Smooth muscle cell (in vitro differentiated cells): ENCODE measurements around the gene FGFBP2. TPM values are rescaled to one million over a fixed set of nuclear protein-coding genes. Genes with fewer than 3 reads are reported as not detected.
A peak's percentile ranks its signal among the peaks of the same experiment; 100 is the strongest.
"Not testable (repeated sequence)": the region's sequence is repeated elsewhere in the genome, so short reads cannot be mapped to it uniquely, and the experiment has no call there.

Source experiments
- DNase-seq: peaks from one replicate; lab custom pipeline; 2025; ENCODE audit not compliant: unreplicated experiment; lab: John Stamatoyannopoulos, UW
- H2AFZ ChIP-seq: fragments of 200-600 bp; sonication (generic); 2 replicates; pipeline ENCODE4 v1.6.0; 2016; ENCODE audit warnings: antibody characterized with exemption, low read depth, mild to moderate bottlenecking
- H3F3A ChIP-seq: fragments of 200-600 bp; sonication (generic); 2 replicates; pipeline ENCODE4 v1.6.0; 2017; ENCODE audit warnings: antibody characterized with exemption, low read depth
- H3K27ac ChIP-seq: fragments of 200-600 bp; sonication (generic); 2 replicates; pipeline ENCODE4 v1.5.1; 2016; ENCODE audit warnings: low read depth, mild to moderate bottlenecking
- H3K27me3 ChIP-seq: fragments of 200-600 bp; sonication (generic); 2 replicates; pipeline ENCODE4 v1.6.1; 2016; ENCODE audit warnings: low read depth, mild to moderate bottlenecking
- H3K36me3 ChIP-seq: fragments of 200-600 bp; sonication (generic); 2 replicates; pipeline ENCODE4 v1.5.1; 2016; ENCODE audit warnings: low read depth
- H3K4me1 ChIP-seq: fragments of 200-600 bp; sonication (generic); 2 replicates; pipeline ENCODE4 v1.5.1; 2016; ENCODE audit warnings: low read depth
- H3K4me2 ChIP-seq: fragments of 200-600 bp; sonication (generic); 2 replicates; pipeline ENCODE4 v1.6.0; 2016; ENCODE audit warnings: mild to moderate bottlenecking
- H3K4me3 ChIP-seq: fragments of 200-600 bp; sonication (generic); 2 replicates; pipeline ENCODE4 v1.5.1; 2016; ENCODE audit warnings: mild to moderate bottlenecking
- H3K79me2 ChIP-seq: fragments of 200-600 bp; sonication (generic); 2 replicates; pipeline ENCODE4 v1.6.0; 2016; ENCODE audit warnings: low read depth, mild to moderate bottlenecking
- H3K9ac ChIP-seq: fragments of 200-600 bp; sonication (generic); 2 replicates; pipeline ENCODE4 v1.6.0; 2016; ENCODE audit warnings: low read depth
- H3K9me3 ChIP-seq: fragments of 200-600 bp; sonication (generic); replicated peaks from 2 replicates; pipeline ENCODE4 v1.5.1; 2016; ENCODE audit warnings: low read depth
- H4K20me1 ChIP-seq: fragments of 200-600 bp; sonication (generic); 2 replicates; pipeline ENCODE4 v1.6.0; 2016; ENCODE audit warnings: low read depth
- WGBS: methylation state at CpG from one replicate; pipeline ENCODE4 v1.1.7; 2016; ENCODE audit warnings: low lambda C conversion rate; 5-methylcytosine and 5-hydroxymethylcytosine counted together
- polyA plus RNA-seq: library from polyadenylated mRNA; unstranded; fragments of >200 nt; fragmentation: Nextera tagmentation; extraction: Ambion mirVana; gene quantifications from 2 replicates; pipeline ENCODE4 v1.2.1, GENCODE V29; 2016
- total RNA-seq: library from RNA; depleted of rRNA; stranded (reverse); fragments of >200 nt; gene quantifications from 2 replicates; pipeline ENCODE4 v1.2.3, GENCODE V29; 2014
- TF ChIP-seq, protein P1 (sequence below): fragments of 200-600 bp; sonication (generic); IDR thresholded peaks from 2 replicates; pipeline ENCODE4 v1.5.1; 2017; ENCODE audit warnings: borderline replicate concordance, mild to moderate bottlenecking, antibody characterized with exemption; ENCODE audit not compliant: insufficient read depth, poor library complexity, severe bottlenecking

Gene FGFBP2
- total and polyA plus RNA-seq, 2 experiments from 2014 or later: not detected

DNA sequence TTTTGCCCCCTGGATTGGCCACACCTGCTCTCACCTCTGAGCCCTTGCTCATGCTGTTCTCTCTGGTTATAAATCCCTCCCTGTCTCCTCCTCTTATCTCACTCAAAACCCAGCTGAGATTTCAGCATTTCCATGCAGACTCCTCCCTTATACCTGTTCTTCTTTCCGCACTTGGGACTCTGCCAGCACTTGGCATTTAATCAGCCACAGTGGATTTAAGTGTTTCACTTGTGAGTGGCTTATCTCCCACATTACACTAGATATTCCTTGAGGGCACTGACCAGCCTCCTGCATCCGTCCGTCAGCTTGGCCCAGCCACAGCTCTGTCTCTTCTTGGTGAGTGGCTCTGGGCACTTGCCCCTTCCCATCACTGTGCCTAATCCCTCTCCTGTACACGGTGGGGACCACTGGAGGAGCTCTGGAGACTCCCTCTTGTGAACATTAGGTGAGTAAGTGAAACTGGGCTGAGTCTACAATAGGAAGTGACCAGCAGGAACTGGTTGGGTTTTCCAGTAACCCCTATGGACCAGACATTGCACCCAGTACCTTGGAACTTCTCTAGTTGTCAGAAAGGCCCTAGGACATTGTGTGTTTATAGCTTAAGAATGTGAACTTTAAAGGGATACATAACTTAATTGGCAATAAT lies 44.4 kb downstream of the FGFBP2 start:
- Histone ChIP-seq H3K9ac (no peak overlapping the region), H3K4me3 (no peak overlapping the region), H2AFZ (no peak overlapping the region), H3F3A (no peaks in the 10 kb centered on the region), H3K27ac (no peak overlapping the region), H3K9me3 (no peaks in the 10 kb centered on the region), H3K36me3 (no peaks in the 10 kb centered on the region), H3K27me3 (peaks cover 11% of the 10 kb centered on the region), H4K20me1 (no peaks in the 10 kb centered on the region), H3K4me2 (no peak overlapping the region), H3K79me2 (no peaks in the 10 kb centered on the region), H3K4me1 (peaks cover 6% of the 10 kb centered on the region)
- no peak for DNase-seq
- TF ChIP-seq, protein P1, sequence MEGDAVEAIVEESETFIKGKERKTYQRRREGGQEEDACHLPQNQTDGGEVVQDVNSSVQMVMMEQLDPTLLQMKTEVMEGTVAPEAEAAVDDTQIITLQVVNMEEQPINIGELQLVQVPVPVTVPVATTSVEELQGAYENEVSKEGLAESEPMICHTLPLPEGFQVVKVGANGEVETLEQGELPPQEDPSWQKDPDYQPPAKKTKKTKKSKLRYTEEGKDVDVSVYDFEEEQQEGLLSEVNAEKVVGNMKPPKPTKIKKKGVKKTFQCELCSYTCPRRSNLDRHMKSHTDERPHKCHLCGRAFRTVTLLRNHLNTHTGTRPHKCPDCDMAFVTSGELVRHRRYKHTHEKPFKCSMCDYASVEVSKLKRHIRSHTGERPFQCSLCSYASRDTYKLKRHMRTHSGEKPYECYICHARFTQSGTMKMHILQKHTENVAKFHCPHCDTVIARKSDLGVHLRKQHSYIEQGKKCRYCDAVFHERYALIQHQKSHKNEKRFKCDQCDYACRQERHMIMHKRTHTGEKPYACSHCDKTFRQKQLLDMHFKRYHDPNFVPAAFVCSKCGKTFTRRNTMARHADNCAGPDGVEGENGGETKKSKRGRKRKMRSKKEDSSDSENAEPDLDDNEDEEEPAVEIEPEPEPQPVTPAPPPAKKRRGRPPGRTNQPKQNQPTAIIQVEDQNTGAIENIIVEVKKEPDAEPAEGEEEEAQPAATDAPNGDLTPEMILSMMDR: no peak
- WGBS: 83% methylated on average over 4 of the region's 4 CpGs

DNA sequence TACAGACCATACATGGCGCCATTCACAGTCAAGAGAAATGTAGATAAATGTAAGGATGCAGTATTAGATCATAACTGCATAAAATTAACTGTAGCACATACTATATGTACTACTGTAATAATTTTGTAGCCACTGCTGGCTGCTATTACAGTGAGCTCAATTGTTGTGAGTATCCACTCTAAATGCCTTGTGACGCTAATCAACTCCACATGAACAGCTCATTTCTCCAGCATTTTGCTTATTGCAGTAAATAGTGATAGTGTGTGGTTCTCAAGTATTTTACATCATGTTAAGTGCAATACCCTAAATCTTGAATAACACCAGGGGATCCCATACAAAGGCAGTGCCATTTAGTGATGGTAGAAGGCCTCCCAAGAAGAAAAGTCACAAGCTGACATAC lies 45.7 kb downstream of the FGFBP2 start:
- H3K4me1 ChIP-seq: peaks cover 6% of the 10 kb centered on the region
- no peak overlapping the region for H3K27ac ChIP-seq

DNA sequence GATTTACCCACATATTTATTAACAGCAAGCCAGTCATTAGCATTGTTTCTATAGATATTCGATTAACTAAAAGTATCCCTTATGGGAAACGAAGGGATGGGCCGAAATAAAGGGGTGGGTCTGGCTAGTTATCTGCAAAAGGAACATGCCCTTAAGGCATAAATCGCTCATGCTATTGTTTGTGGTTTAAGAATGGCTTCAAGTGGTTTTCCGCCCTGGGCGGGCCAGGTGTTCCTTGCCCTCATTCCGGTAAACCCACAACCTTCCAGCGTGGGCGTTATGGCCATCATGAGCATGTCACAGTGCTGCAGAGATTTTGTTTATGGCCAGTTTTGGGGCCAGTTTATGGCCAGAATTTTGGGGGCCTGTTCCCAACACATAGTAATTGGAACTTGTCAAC lies 46.6 kb downstream of the FGFBP2 start:
- H3K4me1 ChIP-seq, H3K27ac ChIP-seq, H3K9me3 ChIP-seq: not testable (repeated sequence)

More for the DNA sequence above, 45.7 kb downstream of the FGFBP2 start:
- H3K4me2 ChIP-seq: no peak overlapping the region
- H4K20me1 ChIP-seq: no peaks in the 10 kb centered on the region
- H3K27me3 ChIP-seq: peaks cover 7% of the 10 kb centered on the region
- H3K36me3 ChIP-seq: no peaks in the 10 kb centered on the region
- H3K9me3 ChIP-seq: no peaks in the 10 kb centered on the region
- H3K9ac ChIP-seq: no peak overlapping the region
- WGBS: 83% methylated on average over 2 of the region's 2 CpGs
- H3K4me3 ChIP-seq: no peak overlapping the region
- H3K79me2 ChIP-seq: no peaks in the 10 kb centered on the region
- H3F3A ChIP-seq: no peaks in the 10 kb centered on the region
- H2AFZ ChIP-seq: no peak overlapping the region
- TF ChIP-seq, protein P1: no peak
- no peak for DNase-seq

DNA sequence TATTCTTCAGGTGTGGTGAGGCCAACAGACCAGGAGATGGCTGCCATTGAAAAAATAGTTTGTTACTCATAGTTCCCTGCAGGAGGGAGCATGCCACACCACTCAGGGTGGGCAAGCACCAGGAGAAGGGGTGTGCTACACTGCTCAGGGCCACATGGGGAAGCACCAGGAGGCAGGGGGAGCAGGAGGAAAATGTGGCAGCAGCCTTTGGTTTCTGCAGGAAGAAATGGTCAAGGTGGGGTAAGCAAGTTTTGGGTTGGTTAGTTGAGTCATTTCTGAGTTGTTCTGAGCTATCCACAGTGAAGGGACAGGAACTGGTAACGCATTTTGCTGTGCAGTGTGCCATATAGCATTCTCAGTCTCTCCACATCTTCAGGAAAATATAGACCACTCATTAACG lies 48.2 kb downstream of the FGFBP2 start:
- Histone ChIP-seq H2AFZ (no peak overlapping the region), H3K4me2 (no peak overlapping the region), H3K9me3 (no peaks in the 10 kb centered on the region), H4K20me1 (no peaks in the 10 kb centered on the region), H3K36me3 (no peaks in the 10 kb centered on the region), H3K27me3 (peaks cover 7% of the 10 kb centered on the region), H3K27ac (peak overlapping the region; percentile 88), H3K9ac (no peak overlapping the region), H3F3A (no peaks in the 10 kb centered on the region), H3K4me3 (no peak overlapping the region), H3K79me2 (no peaks in the 10 kb centered on the region), H3K4me1 (peaks cover 6% of the 10 kb centered on the region)
- no peak for DNase-seq
- TF ChIP-seq, protein P1: no peak
- 95% methylated on average over 2 of the region's 2 CpGs for WGBS

More for the DNA sequence above, 46.6 kb downstream of the FGFBP2 start:
- H3K9ac ChIP-seq, H3F3A ChIP-seq, DNase-seq, H3K79me2 ChIP-seq, H4K20me1 ChIP-seq, H2AFZ ChIP-seq, H3K4me3 ChIP-seq, H3K36me3 ChIP-seq, H3K4me2 ChIP-seq, H3K27me3 ChIP-seq: not testable (repeated sequence)
- 87% methylated on average over 9 of the region's 9 CpGs for WGBS
